Measurements from ENCODE around the gene FBXL7. TPM values are rescaled to one million over a fixed set of nuclear protein-coding genes. Genes with fewer than 3 reads are reported as not detected.

The FBXL7 gene
- total and polyA plus RNA-seq, 9 of the 15 experiments (the other 6 are each of a cell fraction or from before 2014, with no cell fraction given), result 0.04 to 0.08 TPM; not detected in 7

DNA sequence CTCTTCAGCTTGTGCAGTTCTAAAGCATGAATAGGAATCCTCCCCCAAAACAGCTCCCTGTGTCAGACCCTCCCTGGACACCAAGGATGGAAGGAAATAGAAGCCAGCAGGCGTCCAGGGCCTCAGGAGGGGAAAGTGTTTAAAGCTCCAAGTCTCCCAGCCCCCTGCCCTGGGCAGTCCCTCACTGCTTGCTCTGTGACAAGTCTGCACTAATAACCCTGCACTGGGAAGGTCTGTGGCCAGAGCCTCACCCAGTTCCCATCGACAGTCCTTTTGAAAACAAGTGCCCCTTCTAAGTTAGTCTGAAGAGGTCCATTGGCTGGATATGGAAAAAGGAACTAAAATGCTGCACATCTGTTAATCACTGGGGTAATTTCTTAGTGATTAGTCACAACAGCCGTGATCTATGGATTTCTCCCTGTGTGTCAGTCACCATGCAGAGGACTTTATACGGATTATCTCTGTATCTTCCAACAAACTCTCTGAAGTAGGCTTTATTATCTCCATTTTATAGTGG is 195.3 kb downstream of the FBXL7 start (continued):
- TF ChIP-seq, protein P1, sequence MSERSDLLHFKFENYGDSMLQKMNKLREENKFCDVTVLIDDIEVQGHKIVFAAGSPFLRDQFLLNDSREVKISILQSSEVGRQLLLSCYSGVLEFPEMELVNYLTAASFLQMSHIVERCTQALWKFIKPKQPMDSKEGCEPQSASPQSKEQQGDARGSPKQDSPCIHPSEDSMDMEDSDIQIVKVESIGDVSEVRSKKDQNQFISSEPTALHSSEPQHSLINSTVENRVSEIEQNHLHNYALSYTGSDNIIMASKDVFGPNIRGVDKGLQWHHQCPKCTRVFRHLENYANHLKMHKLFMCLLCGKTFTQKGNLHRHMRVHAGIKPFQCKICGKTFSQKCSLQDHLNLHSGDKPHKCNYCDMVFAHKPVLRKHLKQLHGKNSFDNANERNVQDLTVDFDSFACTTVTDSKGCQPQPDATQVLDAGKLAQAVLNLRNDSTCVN (CRISPR knock-in tag; IDR thresholded peaks at IDR 0.05), result no peak

DNA sequence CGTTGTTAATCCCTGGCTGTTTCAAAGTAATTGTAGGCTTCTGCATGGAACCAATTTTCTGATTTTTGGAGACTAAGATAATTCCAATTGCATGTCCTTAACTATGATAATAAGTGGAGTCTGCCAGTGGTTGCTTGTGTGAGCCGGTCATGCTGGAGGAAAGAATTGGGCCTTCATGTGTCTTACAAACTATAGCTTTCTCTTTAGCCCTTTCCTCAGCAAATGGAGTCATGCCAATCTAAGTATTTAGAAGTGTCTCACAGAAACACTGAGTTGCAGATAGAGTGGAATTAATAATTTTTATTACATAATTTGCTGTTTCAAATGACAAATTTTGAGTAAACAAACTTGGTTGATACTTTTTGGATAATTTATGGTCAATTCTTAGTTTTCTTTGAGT is 200.4 kb downstream of the FBXL7 start:
- no peak overlapping the region for H3K4me3 ChIP-seq
- FAIRE-seq, result no peak
- no peaks in the 10 kb centered on the region for H3K79me2 ChIP-seq (ENCODE audit: control insufficient read depth, insufficient read depth, low read length)
- no TSS peak for BruUV-seq (replicated peaks)
- WGBS (ENCODE audit: insufficient coverage, low coverage, missing lambda C conversion rate), result 0% methylated on average over 2 of the region's 2 CpGs
- H3K4me2 ChIP-seq (ENCODE audit: insufficient read depth, low read length), result no peak overlapping the region
- no peaks in the 10 kb centered on the region for H4K20me1 ChIP-seq (replicated peaks; ENCODE audit: control insufficient read depth, insufficient read depth, low read length)
- intact Hi-C loops (cut with micrococcal nuclease), result no loop called here
- POLR2A ChIA-PET, result no interaction called here
- DNase-seq (ENCODE audit: extremely low read depth in 1 of 4, low spot score in 3 of 4), result no peak
- no peak for ATAC-seq
- no peak overlapping the region for H3K9ac ChIP-seq (ENCODE audit: insufficient read depth in 1 of 2, low read depth in 2 of 2, low read length in 2 of 2)
- no peaks in the 10 kb centered on the region for H3K27me3 ChIP-seq (ENCODE audit: control insufficient read depth in 2 of 2, insufficient read depth in 2 of 2, low read length in 2 of 2)
- no peaks in the 10 kb centered on the region for H3K36me3 ChIP-seq (ENCODE audit: control insufficient read depth, insufficient read depth, low read length)
- in situ Hi-C loops (cut with MboI), result no loop called here
- H3K9me1 ChIP-seq (ENCODE audit: control insufficient read depth, insufficient read depth, low read length), result no peaks in the 10 kb centered on the region
- no peak overlapping the region for H2AFZ ChIP-seq (ENCODE audit: low read depth, low read length)
- H3K27ac ChIP-seq (ENCODE audit: extremely low read depth, low read depth, low read length), result no peak overlapping the region
- CTCF ChIA-PET (ENCODE audit: low intra/inter-chr PET ratio), result no interaction called here
- no peaks in the 10 kb centered on the region for H3K4me1 ChIP-seq (replicated peaks in 1 of 2; ENCODE audit: control insufficient read depth in 2 of 2, insufficient read depth in 2 of 2, low read length in 2 of 2)
- H3K9me3 ChIP-seq (replicated peaks; ENCODE audit: control insufficient read depth, insufficient read depth, low read depth, low read length), result no peaks in the 10 kb centered on the region
- TF ChIP-seq RAD51 (IDR thresholded peaks at IDR 0.05; ENCODE audit: borderline replicate concordance, low read depth), result no peak
- no peak for TF ChIP-seq NONO (IDR thresholded peaks at IDR 0.05; ENCODE audit: low read depth in 2 of 2, low read length in 1 of 2)
- TF ChIP-seq TFAM (CRISPR knock-in tag; conservative IDR thresholded peaks at IDR 0.05), result no peak
- no peak for TF ChIP-seq CBFA2T3 (IDR thresholded peaks at IDR 0.05)
- TF ChIP-seq ZNF140 (CRISPR knock-in tag; IDR thresholded peaks at IDR 0.05), result no peak
- no peak for TF ChIP-seq CBX2 (IDR thresholded peaks at IDR 0.05; ENCODE audit: insufficient read depth, low read length, poor library complexity, severe bottlenecking)
- no peak for TF ChIP-seq RBM22 (IDR thresholded peaks at IDR 0.05; ENCODE audit: low read depth, low read length, poor library complexity, severe bottlenecking)
- TF ChIP-seq, protein P2, sequence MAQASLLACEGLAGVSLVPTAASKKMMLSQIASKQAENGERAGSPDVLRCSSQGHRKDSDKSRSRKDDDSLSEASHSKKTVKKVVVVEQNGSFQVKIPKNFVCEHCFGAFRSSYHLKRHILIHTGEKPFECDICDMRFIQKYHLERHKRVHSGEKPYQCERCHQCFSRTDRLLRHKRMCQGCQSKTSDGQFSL (CRISPR knock-in tag; IDR thresholded peaks at IDR 0.05), result no peak
- TF ChIP-seq, protein P2 (tag; IDR thresholded peaks at IDR 0.05), result no peak
- no peak for TF ChIP-seq TAF9B (IDR thresholded peaks at IDR 0.05; ENCODE audit: partially characterized antibody)
- no peak for TF ChIP-seq GTF2E2 (tag; IDR thresholded peaks at IDR 0.05)
- TF ChIP-seq CREB3 (tag; conservative IDR thresholded peaks at IDR 0.05; ENCODE audit: low read depth), result no peak
- TF ChIP-seq ARID3A (IDR thresholded peaks at IDR 0.05; ENCODE audit: borderline replicate concordance, low read depth, low read length), result no peak
- no peak for TF ChIP-seq DACH1 (IDR thresholded peaks at IDR 0.05; ENCODE audit: partially characterized antibody)
- no peak for TF ChIP-seq ESRRA (IDR thresholded peaks at IDR 0.05; ENCODE audit: borderline replicate concordance, low read depth)

All from K562 (cell line).